ENCODE data around the gene BMPR2. TPM values are rescaled to one million over a fixed set of nuclear protein-coding genes. Genes with fewer than 3 reads are reported as not detected.
A peak's percentile ranks its signal among the peaks of the same experiment; 100 is the strongest.
"Not testable (repeated sequence)": the region's sequence is repeated elsewhere in the genome, so short reads cannot be mapped to it uniquely, and the experiment has no call there.

The BMPR2 gene
- total and polyA plus RNA-seq, 4 experiments from 2014 or later: 2.3 to 20.8 (median 11.5) TPM

DNA sequence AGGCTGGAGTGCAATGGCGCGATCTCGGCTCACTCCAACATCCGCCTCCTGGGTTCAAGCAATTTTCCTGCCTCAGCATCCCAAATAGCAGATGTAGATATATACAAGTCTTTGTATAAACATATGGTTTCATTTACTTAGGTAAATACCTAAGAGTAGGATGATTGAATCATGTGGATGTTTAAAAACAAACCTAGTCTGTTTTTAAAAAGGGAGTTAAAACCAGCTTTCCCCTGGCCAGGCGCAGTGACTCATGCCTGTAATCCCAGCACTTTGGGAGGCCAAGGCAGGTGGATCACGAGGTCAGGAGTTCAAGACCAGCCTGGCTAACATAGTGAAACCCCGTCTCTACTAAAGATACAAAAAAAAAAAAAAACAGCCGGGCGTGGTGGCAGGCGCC, 174.9 kb downstream of the BMPR2 start:
- H3K4me1 Mint-ChIP-seq; H3K27me3 Mint-ChIP-seq; H3K9me3 Mint-ChIP-seq; H3K4me1 ChIP-seq (ENCODE audit: insufficient read depth, low read length); H3K36me3 ChIP-seq (ENCODE audit: insufficient read depth, low read length); DNase-seq; H3K27ac Mint-ChIP-seq; H3K27ac ChIP-seq (ENCODE audit: low read depth, low read length); H3K4me3 Mint-ChIP-seq; H3K4me3 ChIP-seq (ENCODE audit: low read length in 2 of 2); H3K27me3 ChIP-seq (ENCODE audit: insufficient read depth, low read length); intact Hi-C loops (cut with micrococcal nuclease); H3K9me3 ChIP-seq (ENCODE audit: control insufficient read depth in 1 of 2, low read length in 2 of 2); POLR2A ChIA-PET (ENCODE audit: partially characterized antibody): not testable (repeated sequence)
- CTCF ChIA-PET (ENCODE audit: partially characterized antibody): interaction anchor here (0.8 kb wide), 1 partner anchor 13 kb away, joined by 3 read pairs; no protein-coding TSS in a partner anchor
- H3K36me3 Mint-ChIP-seq: peaks cover 29 to 34% of the 10 kb centered on the region in 2 donors

DNA sequence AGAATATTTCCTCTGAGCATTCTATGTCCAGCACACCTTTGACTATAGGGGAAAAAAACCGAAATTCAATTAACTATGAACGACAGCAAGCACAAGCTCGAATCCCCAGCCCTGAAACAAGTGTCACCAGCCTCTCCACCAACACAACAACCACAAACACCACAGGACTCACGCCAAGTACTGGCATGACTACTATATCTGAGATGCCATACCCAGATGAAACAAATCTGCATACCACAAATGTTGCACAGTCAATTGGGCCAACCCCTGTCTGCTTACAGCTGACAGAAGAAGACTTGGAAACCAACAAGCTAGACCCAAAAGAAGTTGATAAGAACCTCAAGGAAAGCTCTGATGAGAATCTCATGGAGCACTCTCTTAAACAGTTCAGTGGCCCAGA, 179.2 kb downstream of the BMPR2 start:
- Histone ChIP-seq H3K4me1 (ENCODE audit: insufficient read depth, low read length) (no peaks in the 10 kb centered on the region), H3K27ac (ENCODE audit: low read depth, low read length) (no peak overlapping the region), H3K36me3 (ENCODE audit: insufficient read depth, low read length) (no peaks in the 10 kb centered on the region), H3K27me3 (ENCODE audit: insufficient read depth, low read length) (no peaks in the 10 kb centered on the region), H3K4me3 (ENCODE audit: low read length in 2 of 2) (no peak overlapping the region), H3K9me3 (ENCODE audit: control insufficient read depth in 1 of 2, low read length in 2 of 2) (no peaks in the 10 kb centered on the region)
- no peak for DNase-seq
- Mint-ChIP-seq H3K9me3 (no peaks in the 10 kb centered on the region), H3K27me3 (no peaks in the 10 kb centered on the region), H3K36me3 (peaks cover 35 to 37% of the 10 kb centered on the region in 2 donors), H3K4me3 (no peak overlapping the region), H3K4me1 (no peaks in the 10 kb centered on the region), H3K27ac (no peak overlapping the region)
- intact Hi-C loops (cut with micrococcal nuclease): no loop called here
- POLR2A ChIA-PET (ENCODE audit: partially characterized antibody): no interaction called here
- CTCF ChIA-PET (ENCODE audit: partially characterized antibody): interaction anchor here (0.9 to 1.5 kb wide), 2 partner anchors 12 to 33 kb away, joined by 3 to 4 read pairs; no protein-coding TSS in a partner anchor

DNA sequence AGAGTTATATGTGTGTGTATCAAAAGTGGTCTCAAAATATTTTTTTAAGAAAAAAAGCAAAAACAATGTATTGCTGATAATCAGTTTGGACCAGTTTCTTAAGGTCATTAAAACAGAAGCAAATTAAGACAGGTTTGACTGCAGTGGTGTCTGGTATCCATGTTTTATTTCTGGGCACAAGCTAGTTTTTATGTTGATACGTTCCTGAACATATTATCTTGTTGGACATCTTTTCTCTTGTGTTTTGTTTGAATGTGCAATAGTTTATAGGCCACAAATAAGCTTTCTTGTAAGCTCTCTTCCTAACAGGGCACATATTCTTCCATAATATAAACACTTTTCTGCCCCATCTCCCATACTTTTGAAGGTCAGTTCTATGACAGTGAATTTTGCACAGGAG, 184.1 kb downstream of the BMPR2 start:
- H3K27ac Mint-ChIP-seq: no peak overlapping the region

DNA sequence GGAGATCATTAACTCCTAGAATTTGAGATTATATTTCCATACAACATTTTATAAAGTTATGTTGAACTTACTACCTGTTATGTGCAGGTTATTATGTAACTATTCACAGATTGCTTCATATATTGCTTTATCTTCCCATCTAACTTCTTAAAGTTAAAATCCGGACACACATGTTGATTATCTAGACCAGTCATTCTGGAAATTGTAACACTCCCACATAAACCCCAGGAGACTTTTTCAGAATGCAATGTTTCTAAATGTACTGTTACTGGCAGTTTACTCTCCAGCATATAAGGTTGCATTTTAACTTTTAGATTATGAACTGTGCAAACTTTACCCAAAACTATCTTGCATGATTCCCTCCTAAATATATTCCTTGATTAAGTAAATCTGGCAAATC, 188.1 kb downstream of the BMPR2 start:
- Mint-ChIP-seq H3K9me3 (no peaks in the 10 kb centered on the region), H3K36me3 (peaks cover 5% of the 10 kb centered on the region in 2 donors), H3K27ac (no peak overlapping the region), H3K27me3 (no peaks in the 10 kb centered on the region), H3K4me3 (no peak overlapping the region), H3K4me1 (no peaks in the 10 kb centered on the region)
- Histone ChIP-seq H3K27me3 (ENCODE audit: insufficient read depth, low read length) (no peaks in the 10 kb centered on the region), H3K27ac (ENCODE audit: low read depth, low read length) (no peak overlapping the region), H3K4me1 (ENCODE audit: insufficient read depth, low read length) (no peaks in the 10 kb centered on the region), H3K9me3 (ENCODE audit: control insufficient read depth in 1 of 2, low read length in 2 of 2) (no peaks in the 10 kb centered on the region), H3K4me3 (ENCODE audit: low read length in 2 of 2) (no peak overlapping the region), H3K36me3 (ENCODE audit: insufficient read depth, low read length) (no peaks in the 10 kb centered on the region)
- DNase-seq: no peak
- intact Hi-C loops (cut with micrococcal nuclease): no loop called here
- CTCF ChIA-PET (ENCODE audit: partially characterized antibody): interaction anchor here (0.7 to 1.8 kb wide), 3 partner anchors 10 to 136 kb away, joined by 3 to 4 read pairs (median 3); no protein-coding TSS in a partner anchor
- POLR2A ChIA-PET (ENCODE audit: partially characterized antibody): no interaction called here

More for the DNA sequence above, 184.1 kb downstream of the BMPR2 start:
- ChIA-PET POLR2A (ENCODE audit: partially characterized antibody) (no interaction called here), CTCF (ENCODE audit: partially characterized antibody) (interaction anchor here (1.0 to 1.1 kb wide), 2 partner anchors 13 to 311 kb away, joined by 3 read pairs; no protein-coding TSS in a partner anchor)
- no peak overlapping the region for H3K4me3 Mint-ChIP-seq
- no peaks in the 10 kb centered on the region for H3K4me1 Mint-ChIP-seq
- Histone ChIP-seq H3K4me3 (ENCODE audit: low read length in 2 of 2) (no peak overlapping the region), H3K27ac (ENCODE audit: low read depth, low read length) (no peak overlapping the region), H3K36me3 (ENCODE audit: insufficient read depth, low read length) (no peaks in the 10 kb centered on the region), H3K4me1 (ENCODE audit: insufficient read depth, low read length) (no peaks in the 10 kb centered on the region), H3K9me3 (ENCODE audit: control insufficient read depth in 1 of 2, low read length in 2 of 2) (no peaks in the 10 kb centered on the region), H3K27me3 (ENCODE audit: insufficient read depth, low read length) (no peaks in the 10 kb centered on the region)
- no peaks in the 10 kb centered on the region for H3K9me3 Mint-ChIP-seq
- intact Hi-C loops (cut with micrococcal nuclease): no loop called here
- H3K27me3 Mint-ChIP-seq: no peaks in the 10 kb centered on the region
- DNase-seq: no peak
- peaks cover 18% of the 10 kb centered on the region in 2 donors for H3K36me3 Mint-ChIP-seq

DNA sequence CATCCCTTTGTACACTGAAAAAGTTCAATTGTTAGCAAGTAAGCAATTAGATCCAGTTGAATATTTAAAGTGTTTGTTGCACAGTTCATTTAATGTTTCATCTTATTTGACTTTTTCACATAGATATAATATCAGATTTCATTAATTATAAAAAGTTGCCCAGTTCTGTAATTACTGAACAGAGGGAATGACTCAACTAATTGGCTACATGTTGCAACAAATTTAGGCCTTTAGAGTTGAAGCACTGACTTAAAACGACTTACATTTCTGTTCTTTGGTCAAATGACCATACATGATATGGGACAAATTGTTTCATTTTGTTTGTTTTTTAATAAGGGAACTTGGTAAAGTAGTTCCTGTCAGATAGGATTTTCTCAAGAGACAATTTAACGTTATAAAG, 190.2 kb downstream of the BMPR2 start:
- no peaks in the 10 kb centered on the region for H3K27me3 ChIP-seq (ENCODE audit: insufficient read depth, low read length)
- no peak overlapping the region for H3K4me3 Mint-ChIP-seq
- no peak overlapping the region for H3K27ac Mint-ChIP-seq
- intact Hi-C loops (cut with micrococcal nuclease): no loop called here
- H3K36me3 Mint-ChIP-seq: peaks cover 0 to under 1% of the 10 kb centered on the region in 2 donors
- H3K27ac ChIP-seq (ENCODE audit: low read depth, low read length): no peak overlapping the region
- POLR2A ChIA-PET (ENCODE audit: partially characterized antibody): no interaction called here
- H3K4me3 ChIP-seq (ENCODE audit: low read length in 2 of 2): no peak overlapping the region
- no peak for DNase-seq
- CTCF ChIA-PET (ENCODE audit: partially characterized antibody): interaction anchor here (1.0 kb wide), 1 partner anchor 11 kb away, joined by 4 read pairs; no protein-coding TSS in a partner anchor
- H3K9me3 Mint-ChIP-seq: no peaks in the 10 kb centered on the region
- no peaks in the 10 kb centered on the region for H3K9me3 ChIP-seq (ENCODE audit: control insufficient read depth in 1 of 2, low read length in 2 of 2)
- no peaks in the 10 kb centered on the region for H3K4me1 Mint-ChIP-seq
- no peaks in the 10 kb centered on the region for H3K27me3 Mint-ChIP-seq
- H3K36me3 ChIP-seq (ENCODE audit: insufficient read depth, low read length): no peaks in the 10 kb centered on the region
- H3K4me1 ChIP-seq (ENCODE audit: insufficient read depth, low read length): no peaks in the 10 kb centered on the region

DNA sequence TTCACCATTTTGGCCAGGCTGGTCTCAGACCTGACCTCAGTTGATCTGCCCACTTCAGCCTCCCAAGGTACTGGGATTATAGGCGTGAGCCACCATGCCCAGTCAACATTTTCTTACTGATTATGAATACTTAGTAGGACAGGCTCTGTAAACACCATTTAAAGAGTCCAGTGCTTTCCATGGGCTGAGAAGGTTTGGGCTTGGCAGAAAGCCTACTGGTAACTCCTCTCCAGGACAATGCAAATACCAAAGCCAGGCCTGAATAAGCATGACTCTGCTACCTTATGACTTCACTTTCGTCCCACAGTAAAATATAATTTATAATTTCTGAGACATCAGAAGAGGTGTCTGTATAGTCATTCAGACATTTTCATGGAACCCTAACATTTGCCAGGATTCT, 198.4 kb downstream of the BMPR2 start:
- Mint-ChIP-seq H3K36me3 (no peaks in the 10 kb centered on the region), H3K27ac (peak overlapping the region in 1 of 7 donors; percentile 37), H3K4me1 (no peaks in the 10 kb centered on the region), H3K27me3 (no peaks in the 10 kb centered on the region), H3K9me3 (no peaks in the 10 kb centered on the region), H3K4me3 (no peak overlapping the region)
- POLR2A ChIA-PET (ENCODE audit: partially characterized antibody): interaction anchor here (0.6 to 2.1 kb wide), 2 partner anchors 61 to 367 kb away, joined by 4 read pairs; partner anchors contain the start of gene FAM117B
- Histone ChIP-seq H3K9me3 (ENCODE audit: control insufficient read depth in 1 of 2, low read length in 2 of 2) (no peaks in the 10 kb centered on the region), H3K4me3 (ENCODE audit: low read length in 2 of 2) (no peak overlapping the region), H3K36me3 (ENCODE audit: insufficient read depth, low read length) (no peaks in the 10 kb centered on the region), H3K27ac (ENCODE audit: low read depth, low read length) (no peak overlapping the region), H3K27me3 (ENCODE audit: insufficient read depth, low read length) (no peaks in the 10 kb centered on the region), H3K4me1 (ENCODE audit: insufficient read depth, low read length) (no peaks in the 10 kb centered on the region)
- CTCF ChIA-PET (ENCODE audit: partially characterized antibody): interaction anchor here (0.6 to 3.1 kb wide), 19 partner anchors 10 to 1276 kb away, joined by 3 to 16 read pairs (median 3); no protein-coding TSS in a partner anchor
- no peak for DNase-seq
- intact Hi-C loops (cut with micrococcal nuclease): loop anchor here (1.0 to 5.0 kb wide), 5 partner anchors 296 to 1243 kb away; partner anchors contain the start of gene CYP20A1

DNA sequence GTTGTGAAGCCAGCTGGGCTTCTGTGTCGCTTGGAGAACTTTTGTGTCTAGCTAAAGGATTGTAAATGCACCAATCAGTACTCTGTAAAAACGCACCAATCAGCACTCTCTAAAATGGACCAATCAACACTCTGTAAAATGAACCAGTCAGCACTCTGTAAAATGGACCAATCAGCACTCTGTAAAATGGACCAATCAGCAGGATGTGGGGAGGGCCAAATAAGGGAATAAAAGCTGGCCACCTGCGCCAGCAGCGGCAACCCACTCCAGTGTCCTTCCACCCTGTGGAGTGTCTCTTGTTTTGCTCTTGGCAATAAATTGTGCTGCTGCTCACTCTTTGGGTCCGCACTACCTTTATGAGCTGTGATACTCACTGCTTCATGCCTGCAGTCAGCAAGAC, 199.1 kb downstream of the BMPR2 start:
- H3K4me1 Mint-ChIP-seq; H3K4me3 ChIP-seq (ENCODE audit: low read length in 2 of 2); H3K9me3 ChIP-seq (ENCODE audit: control insufficient read depth in 1 of 2, low read length in 2 of 2); H3K27ac Mint-ChIP-seq; H3K4me3 Mint-ChIP-seq; DNase-seq; H3K36me3 Mint-ChIP-seq; H3K27ac ChIP-seq (ENCODE audit: low read depth, low read length); H3K4me1 ChIP-seq (ENCODE audit: insufficient read depth, low read length); H3K36me3 ChIP-seq (ENCODE audit: insufficient read depth, low read length); H3K27me3 ChIP-seq (ENCODE audit: insufficient read depth, low read length); H3K9me3 Mint-ChIP-seq; H3K27me3 Mint-ChIP-seq: not testable (repeated sequence)
- POLR2A ChIA-PET (ENCODE audit: partially characterized antibody): interaction anchor here (2.1 kb wide), 1 partner anchor 60 kb away, joined by 4 read pairs; the partner anchor contains the start of gene FAM117B
- intact Hi-C loops (cut with micrococcal nuclease): loop anchor here (2.0 kb wide), 1 partner anchor 580 kb away; no protein-coding TSS in a partner anchor
- CTCF ChIA-PET (ENCODE audit: partially characterized antibody): interaction anchor here (0.9 to 3.1 kb wide), 7 partner anchors 14 to 911 kb away, joined by 3 to 16 read pairs (median 4); no protein-coding TSS in a partner anchor
